Activated T-cell treated with anti-CD3 and anti-CD28 coated beads, Interleukin-2, amount 50 U/mL, for 48 hours (primary cell): ENCODE measurements around the gene OR52E1.

Experiments
- DNase-seq, 2 experiments: peaks; one replicate each; pipeline ENCODE4 v3.0.0-alpha.2; 2020

Gene OR52E1

GRCh38 chr11:5118893-5119292, 49.5 kb downstream of the OR52E1 start:
- no peak for DNase-seq
